Loucy (cell line): Measurements from ENCODE around the gene XXYLT1.

Experiments used
- H2AFZ ChIP-seq: fragments of 200-600 bp; sonication (generic); 2 replicates; pipeline ENCODE4 v1.6.0; 2016; ENCODE audit warnings: antibody characterized with exemption, mild to moderate bottlenecking, low read length, moderate library complexity
- H3F3A ChIP-seq: fragments of 200-600 bp; 2 replicates; pipeline ENCODE4 v1.6.0; 2016; ENCODE audit warnings: antibody characterized with exemption, low read depth, mild to moderate bottlenecking
- H3K27me3 ChIP-seq: fragments of 200-600 bp; sonication (generic); 2 replicates; pipeline ENCODE4 v1.6.1; 2014; ENCODE audit warnings: low read length, mild to moderate bottlenecking; ENCODE audit not compliant: insufficient read depth, poor library complexity, severe bottlenecking
- H3K36me3 ChIP-seq: fragments of 200-600 bp; sonication (generic); 2 replicates; pipeline ENCODE4 v1.6.1; 2016; ENCODE audit warnings: low read length; ENCODE audit not compliant: insufficient read depth
- H3K4me1 ChIP-seq: fragments of 200-600 bp; sonication (generic); 2 replicates; pipeline ENCODE4 v1.5.1; 2014; ENCODE audit warnings: low read length, mild to moderate bottlenecking; ENCODE audit not compliant: insufficient read depth, poor library complexity, severe bottlenecking
- H3K4me2 ChIP-seq: fragments of 200-600 bp; sonication (generic); 2 replicates; pipeline ENCODE4 v1.6.0; 2014; ENCODE audit warnings: antibody characterized with exemption, low read length, low read depth, mild to moderate bottlenecking; ENCODE audit not compliant: poor library complexity, severe bottlenecking
- H3K4me3 ChIP-seq: fragments of 200-600 bp; sonication (generic); 2 replicates; pipeline ENCODE4 v1.5.1; 2014; ENCODE audit warnings: low read length, mild to moderate bottlenecking, mixed read lengths; ENCODE audit not compliant: poor library complexity, severe bottlenecking
- H3K79me2 ChIP-seq: fragments of 200-600 bp; sonication (generic); 2 replicates; pipeline ENCODE4 v1.6.1; 2014; ENCODE audit warnings: low read length; ENCODE audit not compliant: insufficient read depth
- H3K9ac ChIP-seq: fragments of 200-600 bp; sonication (generic); 2 replicates; pipeline ENCODE4 v1.6.0; 2014; ENCODE audit warnings: mild to moderate bottlenecking, low read depth, low read length, moderate library complexity; ENCODE audit not compliant: poor library complexity, severe bottlenecking
- H3K9me2 ChIP-seq: fragments of 200-600 bp; sonication (generic); replicated peaks from 2 replicates; pipeline ENCODE4 v1.6.1; 2016; ENCODE audit warnings: low read depth, low read length, mixed read lengths
- H3K9me3 ChIP-seq: fragments of 200-600 bp; sonication (generic); 2 replicates; pipeline ENCODE4 v1.6.1; 2014; ENCODE audit warnings: mild to moderate bottlenecking, antibody characterized with exemption, low read length, low read depth; ENCODE audit not compliant: insufficient read depth
- H4K20me1 ChIP-seq: fragments of 200-600 bp; sonication (generic); 2 replicates; pipeline ENCODE4 v1.6.0; 2014; ENCODE audit warnings: antibody characterized with exemption, low read length, mild to moderate bottlenecking; ENCODE audit not compliant: insufficient read depth, poor library complexity, severe bottlenecking
- EZH2phosphoT487 ChIP-seq: fragments of 200-600 bp; IDR thresholded peaks from 2 replicates; pipeline ENCODE4 v1.6.1; 2018; ENCODE audit warnings: antibody characterized with exemption, mild to moderate bottlenecking, moderate library complexity, borderline replicate concordance
- TF ChIP-seq, protein P1 (sequence below): fragments of 200-600 bp; sonication (generic); conservative IDR thresholded peaks from 2 replicates; pipeline ENCODE4 v1.5.1; 2014; ENCODE audit warnings: mild to moderate bottlenecking, antibody characterized with exemption, low read length

Gene XXYLT1

GRCh38 chr3:195149292-195150030, 121.5 kb downstream of the XXYLT1 start:
- Histone ChIP-seq H3K9me3 (no peaks in the 10 kb centered on the region), H3K4me3 (peak overlapping the region; percentile 71), H3K36me3 (peaks cover 11% of the 10 kb centered on the region; the same call in 1 of the 2 replicates), H3K27me3 (no peaks in the 10 kb centered on the region), H3F3A (peaks cover 10% of the 10 kb centered on the region), H3K9ac (peak overlapping the region; percentile 88), H4K20me1 (no peaks in the 10 kb centered on the region), H3K79me2 (peaks cover 93% of the 10 kb centered on the region), H2AFZ (no peak overlapping the region), H3K4me2 (peak overlapping the region; percentile 93), H3K9me2 (no peaks in the 10 kb centered on the region), H3K4me1 (peaks cover 77% of the 10 kb centered on the region)
- TF ChIP-seq, protein P1, sequence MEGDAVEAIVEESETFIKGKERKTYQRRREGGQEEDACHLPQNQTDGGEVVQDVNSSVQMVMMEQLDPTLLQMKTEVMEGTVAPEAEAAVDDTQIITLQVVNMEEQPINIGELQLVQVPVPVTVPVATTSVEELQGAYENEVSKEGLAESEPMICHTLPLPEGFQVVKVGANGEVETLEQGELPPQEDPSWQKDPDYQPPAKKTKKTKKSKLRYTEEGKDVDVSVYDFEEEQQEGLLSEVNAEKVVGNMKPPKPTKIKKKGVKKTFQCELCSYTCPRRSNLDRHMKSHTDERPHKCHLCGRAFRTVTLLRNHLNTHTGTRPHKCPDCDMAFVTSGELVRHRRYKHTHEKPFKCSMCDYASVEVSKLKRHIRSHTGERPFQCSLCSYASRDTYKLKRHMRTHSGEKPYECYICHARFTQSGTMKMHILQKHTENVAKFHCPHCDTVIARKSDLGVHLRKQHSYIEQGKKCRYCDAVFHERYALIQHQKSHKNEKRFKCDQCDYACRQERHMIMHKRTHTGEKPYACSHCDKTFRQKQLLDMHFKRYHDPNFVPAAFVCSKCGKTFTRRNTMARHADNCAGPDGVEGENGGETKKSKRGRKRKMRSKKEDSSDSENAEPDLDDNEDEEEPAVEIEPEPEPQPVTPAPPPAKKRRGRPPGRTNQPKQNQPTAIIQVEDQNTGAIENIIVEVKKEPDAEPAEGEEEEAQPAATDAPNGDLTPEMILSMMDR: no peak
- no peak for TF ChIP-seq EZH2phosphoT487

- Histone ChIP-seq H3K4me2 (peak overlapping the region; percentile 93), H4K20me1 (no peaks in the 10 kb centered on the region), H3K9ac (peak overlapping the region; percentile 88), H3K27me3 (no peaks in the 10 kb centered on the region), H3K9me3 (no peaks in the 10 kb centered on the region), H3F3A (0 out of 2 replicates have a peak, but pooled peaks cover 4% of the 10 kb centered on the region), H3K4me1 (peaks cover 68% of the 10 kb centered on the region), H2AFZ (no peak overlapping the region), H3K36me3 (peaks cover 11% of the 10 kb centered on the region; the same call in 1 of the 2 replicates), H3K4me3 (peak overlapping the region; percentile 16), H3K79me2 (peaks cover 93% of the 10 kb centered on the region), H3K9me2 (no peaks in the 10 kb centered on the region)
- no peak for TF ChIP-seq EZH2phosphoT487
- TF ChIP-seq, protein P1: no peak
Observed at GRCh38 chr3:195148549-195148948, 122.4 kb downstream of the XXYLT1 start.

GRCh38 chr3:195147649-195148080, 123.3 kb downstream of the XXYLT1 start:
- H3K4me2 ChIP-seq: peak overlapping the region; percentile 93
- H3K9me2 ChIP-seq: no peaks in the 10 kb centered on the region
- H3K9ac ChIP-seq: peak overlapping the region; percentile 88
- peaks cover 91% of the 10 kb centered on the region for H3K79me2 ChIP-seq
- peak overlapping the region; percentile 9 for H3K4me3 ChIP-seq
- H3K9me3 ChIP-seq: no peaks in the 10 kb centered on the region
- H3K27me3 ChIP-seq: no peaks in the 10 kb centered on the region
- H3K4me1 ChIP-seq: peaks cover 59% of the 10 kb centered on the region
- no peak overlapping the region for H2AFZ ChIP-seq
- H4K20me1 ChIP-seq: no peaks in the 10 kb centered on the region
- H3K36me3 ChIP-seq: peaks cover 11% of the 10 kb centered on the region; the same call in 1 of the 2 replicates
- TF ChIP-seq EZH2phosphoT487: no peak
- TF ChIP-seq, protein P1: no peak
- H3F3A ChIP-seq: 0 out of 2 replicates have a peak, but pooled peaks cover 4% of the 10 kb centered on the region
